ENCODE measurements around the gene ARID5B.

ARID5B gene

DNA sequence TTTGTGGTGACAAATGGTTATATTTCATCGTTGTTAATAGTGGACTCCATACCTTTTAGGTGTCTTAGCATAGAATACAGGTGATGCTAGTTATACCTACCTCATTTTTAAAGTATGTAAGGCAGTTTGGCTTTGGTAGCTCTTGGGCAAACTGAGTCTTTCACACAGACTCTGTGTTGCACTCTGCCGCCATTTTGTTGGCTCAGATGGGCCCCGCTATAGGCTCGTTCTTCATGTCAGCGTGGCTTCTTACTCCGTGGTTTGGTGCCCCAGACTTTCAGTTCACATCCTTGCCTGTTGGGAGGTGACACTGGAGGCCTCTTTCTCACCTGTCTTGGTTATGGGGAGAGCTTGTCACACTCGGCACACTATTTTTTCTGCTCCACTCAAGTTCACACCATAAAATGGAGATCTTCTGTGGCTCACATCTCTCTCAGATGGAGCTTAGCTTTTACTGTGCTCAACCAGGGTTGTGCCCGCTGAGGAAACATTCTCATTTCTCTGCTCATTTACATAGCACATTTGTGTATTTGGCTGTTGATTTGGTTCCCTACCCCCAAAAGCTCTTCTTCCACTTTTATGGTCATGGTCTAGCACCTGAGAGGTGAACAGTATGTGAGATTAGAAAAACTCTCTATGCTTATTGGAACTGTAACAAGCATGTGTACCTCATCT, 178.5 kb downstream of the ARID5B start:
- Histone ChIP-seq H2AFZ (ENCODE audit: low read depth) (no peak overlapping the region), H3K27me3 (ENCODE audit: insufficient read depth, low read depth) (no peaks in the 10 kb centered on the region), H3K27ac (no peak overlapping the region), H3K9ac (no peak overlapping the region), H4K20me1 (ENCODE audit: insufficient read depth) (no peaks in the 10 kb centered on the region), H3K79me2 (ENCODE audit: insufficient read depth, low read depth) (no peaks in the 10 kb centered on the region), H3K4me1 (ENCODE audit: low read depth, poor library complexity, severe bottlenecking) (no peaks in the 10 kb centered on the region), H3K4me2 (no peak overlapping the region), H3K36me3 (ENCODE audit: insufficient read depth) (no peaks in the 10 kb centered on the region), H3K4me3 (IDR thresholded peaks at IDR 0.05; ENCODE audit: insufficient read depth, low read depth, low read length) (no peak overlapping the region)
- TF ChIP-seq, protein P1, sequence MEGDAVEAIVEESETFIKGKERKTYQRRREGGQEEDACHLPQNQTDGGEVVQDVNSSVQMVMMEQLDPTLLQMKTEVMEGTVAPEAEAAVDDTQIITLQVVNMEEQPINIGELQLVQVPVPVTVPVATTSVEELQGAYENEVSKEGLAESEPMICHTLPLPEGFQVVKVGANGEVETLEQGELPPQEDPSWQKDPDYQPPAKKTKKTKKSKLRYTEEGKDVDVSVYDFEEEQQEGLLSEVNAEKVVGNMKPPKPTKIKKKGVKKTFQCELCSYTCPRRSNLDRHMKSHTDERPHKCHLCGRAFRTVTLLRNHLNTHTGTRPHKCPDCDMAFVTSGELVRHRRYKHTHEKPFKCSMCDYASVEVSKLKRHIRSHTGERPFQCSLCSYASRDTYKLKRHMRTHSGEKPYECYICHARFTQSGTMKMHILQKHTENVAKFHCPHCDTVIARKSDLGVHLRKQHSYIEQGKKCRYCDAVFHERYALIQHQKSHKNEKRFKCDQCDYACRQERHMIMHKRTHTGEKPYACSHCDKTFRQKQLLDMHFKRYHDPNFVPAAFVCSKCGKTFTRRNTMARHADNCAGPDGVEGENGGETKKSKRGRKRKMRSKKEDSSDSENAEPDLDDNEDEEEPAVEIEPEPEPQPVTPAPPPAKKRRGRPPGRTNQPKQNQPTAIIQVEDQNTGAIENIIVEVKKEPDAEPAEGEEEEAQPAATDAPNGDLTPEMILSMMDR (conservative IDR thresholded peaks at IDR 0.05; ENCODE audit: low read depth, low read length), result no peak

DNA sequence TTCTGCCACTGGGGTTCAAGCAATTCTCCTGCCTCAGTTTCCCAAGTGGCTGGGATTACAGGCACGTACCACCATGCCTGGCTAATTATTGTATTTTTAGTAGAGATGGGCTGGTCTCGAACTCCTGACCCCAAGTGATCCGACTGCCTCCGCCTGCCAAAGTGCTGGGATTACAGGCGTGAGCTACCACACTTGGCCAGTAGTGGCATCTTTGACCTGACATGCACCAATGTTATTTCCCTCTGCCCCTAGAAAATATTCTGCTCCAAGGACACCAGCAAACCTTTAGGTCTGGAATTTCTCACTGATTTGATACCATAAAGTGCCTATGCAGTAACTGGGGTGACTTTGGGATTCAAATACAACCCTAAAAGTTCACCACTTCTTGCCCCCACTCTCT, 179.4 kb downstream of the ARID5B start:
- TF ChIP-seq, protein P1 (conservative IDR thresholded peaks at IDR 0.05; ENCODE audit: low read depth, low read length), result no peak
- Histone ChIP-seq H3K36me3 (ENCODE audit: insufficient read depth) (no peaks in the 10 kb centered on the region), H3K4me1 (ENCODE audit: low read depth, poor library complexity, severe bottlenecking) (no peaks in the 10 kb centered on the region), H3K4me2 (no peak overlapping the region), H3K4me3 (IDR thresholded peaks at IDR 0.05; ENCODE audit: insufficient read depth, low read depth, low read length) (no peak overlapping the region), H3K27me3 (ENCODE audit: insufficient read depth, low read depth) (no peaks in the 10 kb centered on the region), H3K27ac (no peak overlapping the region), H3K9ac (no peak overlapping the region), H2AFZ (ENCODE audit: low read depth) (no peak overlapping the region), H4K20me1 (ENCODE audit: insufficient read depth) (no peaks in the 10 kb centered on the region), H3K79me2 (ENCODE audit: insufficient read depth, low read depth) (no peaks in the 10 kb centered on the region)

DNA sequence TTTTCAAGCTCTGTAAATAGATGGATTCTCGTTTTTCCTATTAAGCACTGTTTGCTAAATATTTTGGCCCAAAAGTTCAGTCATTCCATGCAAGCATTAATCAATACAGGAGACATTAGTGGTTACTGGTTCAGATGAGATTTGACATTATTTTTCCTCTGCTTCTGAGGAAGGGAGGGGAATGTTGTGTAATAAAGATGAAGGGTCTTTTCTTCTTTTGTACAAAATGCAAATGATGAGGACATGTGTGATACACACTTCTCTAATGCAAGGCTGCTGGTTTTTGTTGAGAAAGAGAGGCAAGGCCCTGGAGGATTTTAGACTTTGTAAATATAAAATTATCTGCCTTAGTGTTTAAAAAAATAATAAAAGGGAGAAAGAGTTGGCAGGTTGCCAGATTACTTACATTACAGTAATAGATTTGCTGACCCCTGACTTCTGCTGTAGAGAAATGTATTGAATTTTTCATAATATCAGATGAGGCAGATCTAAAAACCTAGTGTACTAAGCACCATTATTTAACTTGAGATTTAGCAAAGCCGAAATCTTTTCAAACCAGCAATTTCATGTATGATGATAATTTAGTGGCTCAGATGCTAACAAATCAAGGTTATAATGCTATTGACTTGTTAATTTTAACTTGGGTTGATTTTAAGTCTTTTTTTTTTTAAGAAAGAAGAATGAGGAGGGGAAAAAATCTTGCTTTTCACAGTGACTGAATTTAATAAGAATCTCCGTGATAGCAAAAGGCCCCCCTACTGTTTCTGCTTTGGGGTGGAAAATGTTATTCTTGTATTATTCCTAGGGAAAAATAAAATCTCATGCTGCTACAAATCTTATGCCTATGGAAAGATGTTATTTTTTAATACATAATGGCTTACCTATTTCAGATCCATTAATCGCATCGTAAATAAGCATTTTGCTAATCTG, 180.1 kb downstream of the ARID5B start:
- no peaks in the 10 kb centered on the region for H3K4me1 ChIP-seq (ENCODE audit: low read depth, poor library complexity, severe bottlenecking)

DNA sequence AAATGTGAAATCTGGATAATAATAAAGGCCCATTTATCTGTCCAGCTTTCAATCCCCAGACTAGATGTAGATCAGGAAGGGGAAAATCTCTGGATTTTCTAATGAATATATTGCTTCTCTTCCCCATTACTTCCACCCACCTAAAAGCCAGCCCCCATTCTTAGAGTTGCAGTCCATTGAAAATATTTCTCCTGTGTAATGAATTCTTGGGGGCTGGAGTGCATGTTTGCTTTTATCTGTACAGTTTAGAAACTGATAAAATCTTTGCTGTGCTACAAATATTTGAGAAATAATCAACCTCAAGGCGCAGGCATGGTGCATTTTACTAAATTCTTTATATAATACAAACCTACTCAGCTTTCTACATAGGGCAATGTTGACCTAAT, 180.8 kb downstream of the ARID5B start:
- TF ChIP-seq, protein P1 (conservative IDR thresholded peaks at IDR 0.05; ENCODE audit: low read depth, low read length), result no peak
- Histone ChIP-seq H3K9ac (no peak overlapping the region), H3K36me3 (ENCODE audit: insufficient read depth) (no peaks in the 10 kb centered on the region), H3K27ac (no peak overlapping the region), H2AFZ (ENCODE audit: low read depth) (no peak overlapping the region), H3K79me2 (ENCODE audit: insufficient read depth, low read depth) (no peaks in the 10 kb centered on the region), H3K4me3 (IDR thresholded peaks at IDR 0.05; ENCODE audit: insufficient read depth, low read depth, low read length) (no peak overlapping the region), H3K4me2 (no peak overlapping the region), H3K4me1 (ENCODE audit: low read depth, poor library complexity, severe bottlenecking) (no peaks in the 10 kb centered on the region), H3K27me3 (ENCODE audit: insufficient read depth, low read depth) (no peaks in the 10 kb centered on the region), H4K20me1 (ENCODE audit: insufficient read depth) (no peaks in the 10 kb centered on the region)

More for the DNA sequence above, 180.1 kb downstream of the ARID5B start:
- no peaks in the 10 kb centered on the region for H3K79me2 ChIP-seq (ENCODE audit: insufficient read depth, low read depth)
- H4K20me1 ChIP-seq (ENCODE audit: insufficient read depth), result no peaks in the 10 kb centered on the region
- H2AFZ ChIP-seq (ENCODE audit: low read depth), result no peak overlapping the region
- no peaks in the 10 kb centered on the region for H3K27me3 ChIP-seq (ENCODE audit: insufficient read depth, low read depth)
- TF ChIP-seq, protein P1 (conservative IDR thresholded peaks at IDR 0.05; ENCODE audit: low read depth, low read length), result no peak
- H3K4me3 ChIP-seq (IDR thresholded peaks at IDR 0.05; ENCODE audit: insufficient read depth, low read depth, low read length), result no peak overlapping the region
- no peak overlapping the region for H3K9ac ChIP-seq
- no peaks in the 10 kb centered on the region for H3K36me3 ChIP-seq (ENCODE audit: insufficient read depth)
- no peak overlapping the region for H3K27ac ChIP-seq
- no peak overlapping the region for H3K4me2 ChIP-seq
